ENCODE measurements around the gene CACNA1G. TPM values are rescaled to one million over a fixed set of nuclear protein-coding genes. Genes with fewer than 3 reads are reported as not detected.
A peak's percentile ranks its signal among the peaks of the same experiment; 100 is the strongest.

CACNA1G gene
- polyA plus RNA-seq, 1 donor (not counting 4 experiments of a cell fraction or from before 2014, with no cell fraction given), result 0.07 TPM

DNA sequence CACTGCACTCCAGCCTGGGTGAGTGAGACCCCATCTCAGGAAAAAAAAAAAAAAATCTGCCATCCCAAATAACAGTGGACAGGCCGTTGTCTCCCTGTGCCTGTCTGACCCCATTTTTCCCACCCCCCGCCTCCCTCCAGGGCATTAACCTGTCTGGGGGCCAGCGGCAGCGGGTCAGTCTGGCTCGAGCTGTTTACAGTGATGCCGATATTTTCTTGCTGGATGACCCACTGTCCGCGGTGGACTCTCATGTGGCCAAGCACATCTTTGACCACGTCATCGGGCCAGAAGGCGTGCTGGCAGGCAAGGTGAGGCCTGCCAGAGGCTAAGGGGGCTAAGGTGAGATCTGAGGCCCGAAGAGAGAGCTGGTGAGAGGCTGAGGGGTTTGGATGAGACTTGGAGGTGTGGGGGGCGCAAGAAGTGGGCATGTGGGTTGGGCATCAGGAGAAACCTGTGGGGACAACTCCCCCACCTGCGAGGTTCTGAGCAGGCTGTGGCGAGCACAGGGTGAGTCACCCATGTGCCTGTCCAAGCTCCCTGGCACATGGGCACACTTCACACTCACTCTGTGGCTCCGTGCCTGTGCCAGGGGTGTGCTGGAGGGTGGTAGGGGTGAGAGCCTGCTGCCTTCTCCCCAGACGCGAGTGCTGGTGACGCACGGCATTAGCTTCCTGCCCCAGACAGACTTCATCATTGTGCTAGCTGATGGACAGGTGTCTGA is 112.5 kb downstream of the CACNA1G start:
- Histone ChIP-seq H3K9me1 (ENCODE audit: control insufficient read depth, extremely low read depth, insufficient read depth, low read length) (peaks cover 2% of the 10 kb centered on the region), H3K27ac (ENCODE audit: control insufficient read depth, insufficient read depth, low read length) (peak overlapping the region; percentile 66), H3K79me2 (ENCODE audit: control insufficient read depth, insufficient read depth, low read length) (no peaks in the 10 kb centered on the region), H2AFZ (ENCODE audit: control insufficient read depth, low read length) (no peak overlapping the region), H3K9ac (ENCODE audit: control insufficient read depth, extremely low read depth, insufficient read depth, low read length) (peak overlapping the region; percentile 28), H3K4me1 (ENCODE audit: control insufficient read depth, extremely low read depth, insufficient read depth, low read length) (peaks cover 42% of the 10 kb centered on the region), H3K36me3 (ENCODE audit: control insufficient read depth in 2 of 2, extremely low read depth in 1 of 2, insufficient read depth in 2 of 2, low read length in 2 of 2) (peaks cover 6 to 22% of the 10 kb centered on the region in 2 experiments), H3K4me3 (ENCODE audit: control insufficient read depth in 2 of 3, extremely low read depth in 1 of 3, insufficient read depth in 2 of 3, low read depth in 1 of 3, low read length in 3 of 3) (no peak overlapping the region), H4K20me1 (ENCODE audit: control insufficient read depth, extremely low read depth, insufficient read depth, low read length) (no peaks in the 10 kb centered on the region), H3K9me3 (ENCODE audit: control insufficient read depth, low read depth, low read length) (no peaks in the 10 kb centered on the region), H3K27me3 (ENCODE audit: control insufficient read depth, extremely low read depth, insufficient read depth, low read length) (no peaks in the 10 kb centered on the region), H3K4me2 (ENCODE audit: control insufficient read depth, extremely low read depth, insufficient read depth, low read depth, low read length) (peak overlapping the region; percentile 41)
- peak; percentile 79 for DNase-seq (ENCODE audit: low read depth, low spot score)
- dilution Hi-C loops (cut with MboI; ENCODE audit: extremely low pct_ligation_motif_present, low sequenced_read_pairs), result no loop called here
- TF ChIP-seq EZH2 (IDR thresholded peaks at IDR 0.05; ENCODE audit: low read length), result no peak
- TF ChIP-seq, protein P1, sequence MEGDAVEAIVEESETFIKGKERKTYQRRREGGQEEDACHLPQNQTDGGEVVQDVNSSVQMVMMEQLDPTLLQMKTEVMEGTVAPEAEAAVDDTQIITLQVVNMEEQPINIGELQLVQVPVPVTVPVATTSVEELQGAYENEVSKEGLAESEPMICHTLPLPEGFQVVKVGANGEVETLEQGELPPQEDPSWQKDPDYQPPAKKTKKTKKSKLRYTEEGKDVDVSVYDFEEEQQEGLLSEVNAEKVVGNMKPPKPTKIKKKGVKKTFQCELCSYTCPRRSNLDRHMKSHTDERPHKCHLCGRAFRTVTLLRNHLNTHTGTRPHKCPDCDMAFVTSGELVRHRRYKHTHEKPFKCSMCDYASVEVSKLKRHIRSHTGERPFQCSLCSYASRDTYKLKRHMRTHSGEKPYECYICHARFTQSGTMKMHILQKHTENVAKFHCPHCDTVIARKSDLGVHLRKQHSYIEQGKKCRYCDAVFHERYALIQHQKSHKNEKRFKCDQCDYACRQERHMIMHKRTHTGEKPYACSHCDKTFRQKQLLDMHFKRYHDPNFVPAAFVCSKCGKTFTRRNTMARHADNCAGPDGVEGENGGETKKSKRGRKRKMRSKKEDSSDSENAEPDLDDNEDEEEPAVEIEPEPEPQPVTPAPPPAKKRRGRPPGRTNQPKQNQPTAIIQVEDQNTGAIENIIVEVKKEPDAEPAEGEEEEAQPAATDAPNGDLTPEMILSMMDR (optimal IDR thresholded peaks at IDR 0.05 in 1 of 3, IDR thresholded peaks at IDR 0.05 in 1 of 3, conservative IDR thresholded peaks at IDR 0.05 in 1 of 3; ENCODE audit: extremely low read depth in 1 of 3, insufficient read depth in 2 of 3, low read length in 3 of 3), result no peak
- FAIRE-seq, result peak; percentile 90

DNA sequence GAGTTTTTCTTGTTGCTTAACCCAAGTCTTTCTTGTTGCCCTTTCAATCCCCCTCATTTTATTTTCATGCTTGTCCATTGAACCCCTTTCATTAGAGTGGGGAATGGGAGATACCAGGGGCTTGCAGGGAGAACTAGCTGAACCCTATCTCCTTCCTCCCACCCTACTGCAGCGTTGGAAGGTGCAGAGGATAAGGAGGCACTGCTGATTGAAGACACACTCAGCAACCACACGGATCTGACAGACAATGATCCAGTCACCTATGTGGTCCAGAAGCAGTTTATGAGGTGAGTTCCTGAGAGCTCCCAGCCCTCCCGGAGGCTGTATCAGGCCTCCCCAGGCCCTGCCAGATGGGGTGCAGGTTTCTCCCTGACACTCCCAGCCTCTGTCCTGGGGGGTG is 114.7 kb downstream of the CACNA1G start:
- Histone ChIP-seq H3K27ac (ENCODE audit: control insufficient read depth, insufficient read depth, low read length) (no peak overlapping the region), H3K9me3 (ENCODE audit: control insufficient read depth, low read depth, low read length) (no peaks in the 10 kb centered on the region), H3K36me3 (ENCODE audit: control insufficient read depth in 2 of 2, extremely low read depth in 1 of 2, insufficient read depth in 2 of 2, low read length in 2 of 2) (peaks cover 8 to 28% of the 10 kb centered on the region in 2 experiments), H3K27me3 (ENCODE audit: control insufficient read depth, extremely low read depth, insufficient read depth, low read length) (no peaks in the 10 kb centered on the region), H3K9ac (ENCODE audit: control insufficient read depth, extremely low read depth, insufficient read depth, low read length) (no peak overlapping the region), H2AFZ (ENCODE audit: control insufficient read depth, low read length) (no peak overlapping the region), H3K9me1 (ENCODE audit: control insufficient read depth, extremely low read depth, insufficient read depth, low read length) (peaks cover 2% of the 10 kb centered on the region), H3K79me2 (ENCODE audit: control insufficient read depth, insufficient read depth, low read length) (no peaks in the 10 kb centered on the region), H3K4me3 (ENCODE audit: control insufficient read depth in 2 of 3, extremely low read depth in 1 of 3, insufficient read depth in 2 of 3, low read depth in 1 of 3, low read length in 3 of 3) (no peak overlapping the region), H3K4me2 (ENCODE audit: control insufficient read depth, extremely low read depth, insufficient read depth, low read depth, low read length) (no peak overlapping the region), H4K20me1 (ENCODE audit: control insufficient read depth, extremely low read depth, insufficient read depth, low read length) (no peaks in the 10 kb centered on the region), H3K4me1 (ENCODE audit: control insufficient read depth, extremely low read depth, insufficient read depth, low read length) (peaks cover 33% of the 10 kb centered on the region)
- DNase-seq (ENCODE audit: low read depth, low spot score), result no peak
- FAIRE-seq, result no peak
- TF ChIP-seq, protein P1 (optimal IDR thresholded peaks at IDR 0.05 in 1 of 3, IDR thresholded peaks at IDR 0.05 in 1 of 3, conservative IDR thresholded peaks at IDR 0.05 in 1 of 3; ENCODE audit: extremely low read depth in 1 of 3, insufficient read depth in 2 of 3, low read length in 3 of 3), result no peak
- no peak for TF ChIP-seq EZH2 (IDR thresholded peaks at IDR 0.05; ENCODE audit: low read length)
- dilution Hi-C loops (cut with MboI; ENCODE audit: extremely low pct_ligation_motif_present, low sequenced_read_pairs), result no loop called here
